ENCODE results near the gene MMS22L.

GRCh38 chr6:97177905-97178304 lies 105.1 kb downstream of the MMS22L start:
- TF ChIP-seq CTCF (IDR thresholded peaks at IDR 0.05; ENCODE audit: insufficient read depth, low read depth, low read length) (no peak), EZH2 (IDR thresholded peaks at IDR 0.05; ENCODE audit: insufficient read depth, low read length) (no peak)
